22Rv1 (cell line): ENCODE data around the gene CDC42EP5.
"Not testable (repeated sequence)": the region's sequence is repeated elsewhere in the genome, so short reads cannot be mapped to it uniquely, and the experiment has no call there.

Source experiments
- H3K27ac ChIP-seq: fragments of 450-650 bp; 2 replicates; pipeline ENCODE4 v1.5.1; 2017
- CTCF ChIP-seq: fragments of 450-650 bp; IDR thresholded peaks from 2 replicates; pipeline ENCODE4 v1.5.1; 2017; ENCODE audit warnings: mild to moderate bottlenecking
- ZFX ChIP-seq: fragments of 450-650 bp; IDR thresholded peaks from 2 replicates; pipeline ENCODE4 v1.6.1; 2017; ENCODE audit warnings: antibody characterized with exemption, borderline replicate concordance

Gene CDC42EP5

GRCh38 chr19:54448774-54449700 is 24.1 kb downstream of the CDC42EP5 start, which contains the start of gene LENG8:
Gene LENG8, plus strand, starts transcription at chr19:54449199. Its CDS starts 2,146 bp downstream, at chr19:54451345.
- TF ChIP-seq CTCF = no peak
- no peak for TF ChIP-seq ZFX
- H3K27ac ChIP-seq = peak within 1 kb of the TSS; percentile 85

- H3K27ac ChIP-seq = peak overlapping the region; percentile 85
- TF ChIP-seq CTCF (no peak), ZFX (no peak)
Observed at GRCh38 chr19:54448040-54448773, 24.9 kb downstream of the CDC42EP5 start.

- H3K27ac ChIP-seq = not testable (repeated sequence)
Observed at GRCh38 chr19:54446349-54446748, 26.7 kb downstream of the CDC42EP5 start.

- no peak for TF ChIP-seq ZFX
- no peak for TF ChIP-seq CTCF
Observed at GRCh38 chr19:54444737-54445136, 28.4 kb downstream of the CDC42EP5 start.

GRCh38 chr19:54440641-54441040 is 32.5 kb downstream of the CDC42EP5 start:
- no peak for TF ChIP-seq CTCF
- no peak for TF ChIP-seq ZFX
- no peak overlapping the region for H3K27ac ChIP-seq

More at GRCh38 chr19:54444737-54445136, 28.4 kb downstream of the CDC42EP5 start:
- no peak overlapping the region for H3K27ac ChIP-seq

GRCh38 chr19:54439174-54439851 is 33.8 kb downstream of the CDC42EP5 start:
- H3K27ac ChIP-seq = no peak overlapping the region
- TF ChIP-seq ZFX (no peak), CTCF (peak; percentile 75)

GRCh38 chr19:54436628-54437252 is 36.4 kb downstream of the CDC42EP5 start:
- TF ChIP-seq CTCF (no peak), ZFX (no peak)
- no peak overlapping the region for H3K27ac ChIP-seq
